ENCODE results near the gene HSPD1.

- TF ChIP-seq, protein P1, sequence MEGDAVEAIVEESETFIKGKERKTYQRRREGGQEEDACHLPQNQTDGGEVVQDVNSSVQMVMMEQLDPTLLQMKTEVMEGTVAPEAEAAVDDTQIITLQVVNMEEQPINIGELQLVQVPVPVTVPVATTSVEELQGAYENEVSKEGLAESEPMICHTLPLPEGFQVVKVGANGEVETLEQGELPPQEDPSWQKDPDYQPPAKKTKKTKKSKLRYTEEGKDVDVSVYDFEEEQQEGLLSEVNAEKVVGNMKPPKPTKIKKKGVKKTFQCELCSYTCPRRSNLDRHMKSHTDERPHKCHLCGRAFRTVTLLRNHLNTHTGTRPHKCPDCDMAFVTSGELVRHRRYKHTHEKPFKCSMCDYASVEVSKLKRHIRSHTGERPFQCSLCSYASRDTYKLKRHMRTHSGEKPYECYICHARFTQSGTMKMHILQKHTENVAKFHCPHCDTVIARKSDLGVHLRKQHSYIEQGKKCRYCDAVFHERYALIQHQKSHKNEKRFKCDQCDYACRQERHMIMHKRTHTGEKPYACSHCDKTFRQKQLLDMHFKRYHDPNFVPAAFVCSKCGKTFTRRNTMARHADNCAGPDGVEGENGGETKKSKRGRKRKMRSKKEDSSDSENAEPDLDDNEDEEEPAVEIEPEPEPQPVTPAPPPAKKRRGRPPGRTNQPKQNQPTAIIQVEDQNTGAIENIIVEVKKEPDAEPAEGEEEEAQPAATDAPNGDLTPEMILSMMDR (IDR thresholded peaks at IDR 0.05 in 4 of 5, conservative IDR thresholded peaks at IDR 0.05 in 1 of 5), result no peak
- TF ChIP-seq POLR2A (IDR thresholded peaks at IDR 0.05), result no peak
Observed at GRCh38 chr2:197517150-197517549, 17.5 kb upstream of the HSPD1 start.
